HEK293 (cell line): ENCODE measurements around the gene LRRC8B.

Experiments
- CTCF ChIP-seq: fragments of 450-650 bp; formaldehyde crosslinking; IDR thresholded peaks from 2 replicates; pipeline ENCODE4 v1.5.1; 2016; ENCODE audit warnings: missing biosample characterization, missing genetic modification characterization
- REST ChIP-seq: fragments of 450-650 bp; formaldehyde crosslinking; IDR thresholded peaks from 2 replicates; pipeline ENCODE4 v1.5.1; 2016; ENCODE audit warnings: missing biosample characterization, missing genetic modification characterization
- YY1 ChIP-seq: fragments of 450-650 bp; formaldehyde crosslinking; IDR thresholded peaks from 2 replicates; pipeline ENCODE4 v1.5.1; 2018; ENCODE audit warnings: missing biosample characterization, missing genetic modification characterization
- ZBTB11 ChIP-seq: fragments of 450-650 bp; formaldehyde crosslinking; conservative IDR thresholded peaks from 2 replicates; pipeline ENCODE4 v1.5.1; 2016; ENCODE audit warnings: low read depth, missing biosample characterization, missing genetic modification characterization
- ZNF138 ChIP-seq: fragments of 450-650 bp; formaldehyde crosslinking; IDR thresholded peaks from 2 replicates; pipeline ENCODE4 v1.5.1; 2016; ENCODE audit warnings: missing biosample characterization, missing genetic modification characterization, borderline replicate concordance
- ZNF214 ChIP-seq: fragments of 450-650 bp; formaldehyde crosslinking; IDR thresholded peaks from 2 replicates; pipeline ENCODE4 v1.5.1; 2017; ENCODE audit warnings: missing biosample characterization, mild to moderate bottlenecking, missing genetic modification characterization, borderline replicate concordance
- ZNF248 ChIP-seq: fragments of 450-650 bp; formaldehyde crosslinking; IDR thresholded peaks from 2 replicates; pipeline ENCODE4 v1.5.1; 2017; ENCODE audit warnings: missing biosample characterization, missing genetic modification characterization
- ZNF274 ChIP-seq, 2 experiments: fragments of 200-500 bp in 1 of 2; fragments of 450-650 bp in 1 of 2; sonication (Bioruptor generic) in 1 of 2; formaldehyde crosslinking in 1 of 2; IDR thresholded peaks; 2 replicates each; pipeline versions ENCODE4 v1.5.1 to v1.6.1; 2014 to 2016; ENCODE audit warnings: borderline replicate concordance in 1 of 2, inconsistent platforms in 1 of 2, low read length in 1 of 2, missing biosample characterization in 1 of 2, missing genetic modification characterization in 1 of 2
- ZNF398 ChIP-seq: fragments of 450-650 bp; formaldehyde crosslinking; IDR thresholded peaks from 2 replicates; pipeline ENCODE4 v1.5.1; 2017; ENCODE audit warnings: missing biosample characterization, missing genetic modification characterization
- ZNF433 ChIP-seq: fragments of 450-650 bp; formaldehyde crosslinking; IDR thresholded peaks from 2 replicates; pipeline ENCODE4 v1.5.1; 2016; ENCODE audit warnings: missing biosample characterization, missing genetic modification characterization, low read depth
- ZNF600 ChIP-seq: fragments of 450-650 bp; formaldehyde crosslinking; IDR thresholded peaks from 2 replicates; pipeline ENCODE4 v1.5.1; 2016; ENCODE audit warnings: missing biosample characterization, missing genetic modification characterization
- ZNF692 ChIP-seq: fragments of 450-650 bp; formaldehyde crosslinking; IDR thresholded peaks from 2 replicates; pipeline ENCODE4 v1.5.1; 2016; ENCODE audit warnings: missing biosample characterization, missing genetic modification characterization

- TF ChIP-seq REST (tag by site-specific recombination) (no peak), ZNF138 (tag by site-specific recombination) (no peak), CTCF (no peak; the same call in none of the 2 replicates), YY1 (tag by site-specific recombination) (no peak), ZNF600 (tag by site-specific recombination) (no peak), ZNF433 (tag by site-specific recombination) (no peak), ZNF248 (tag by site-specific recombination) (no peak), ZNF398 (no peak), ZNF692 (tag by site-specific recombination) (no peak), ZNF274 (IDR thresholded peaks at IDR 0.05; ENCODE audit: low read length) (no peak), ZNF274 (tag by site-specific recombination; IDR thresholded peaks at IDR 0.05; ENCODE audit: borderline replicate concordance) (no peak), ZNF214 (tag by site-specific recombination) (no peak), ZBTB11 (no peak)
Measured at GRCh38 chr1:89483010-89483756, 41.4 kb upstream of the LRRC8B start.
